Mesenchymal stem cell (in vitro differentiated cells and primary cell): ENCODE results near the gene MEF2B.

Source experiments
- DNase-seq: peaks from one replicate; pipeline ENCODE4 v3.0.0-alpha.2; 2013
- H2AFZ ChIP-seq: one replicate; pipeline ENCODE4 v1.6.1; 2013; ENCODE audit warnings: low read depth, mild to moderate bottlenecking, control low read depth, inconsistent platforms, low read length, moderate library complexity
- H2AK5ac ChIP-seq: 2 replicates; pipeline ENCODE4 v1.6.1; 2013; ENCODE audit warnings: low read length, moderate library complexity, mild to moderate bottlenecking, inconsistent platforms; ENCODE audit not compliant: severe bottlenecking
- H2BK120ac ChIP-seq: one replicate; pipeline ENCODE4 v1.6.1; 2013; ENCODE audit warnings: low read depth, mild to moderate bottlenecking, inconsistent platforms, low read length, moderate library complexity
- H2BK12ac ChIP-seq, 2 experiments: one replicate each; pipeline ENCODE4 v1.6.1; 2013; ENCODE audit warnings: inconsistent platforms in 2 of 2, low read length in 2 of 2, mild to moderate bottlenecking in 2 of 2, moderate library complexity in 2 of 2, control low read depth in 1 of 2
- H2BK15ac ChIP-seq: one replicate; pipeline ENCODE4 v1.6.1; 2013; ENCODE audit warnings: mild to moderate bottlenecking, low read depth, inconsistent platforms; ENCODE audit not compliant: poor library complexity, severe bottlenecking
- H2BK5ac ChIP-seq: 2 replicates; pipeline ENCODE4 v1.6.1; 2013; ENCODE audit warnings: low read depth, mild to moderate bottlenecking, low read length, control low read depth, inconsistent platforms; ENCODE audit not compliant: poor library complexity, severe bottlenecking
- H3K14ac ChIP-seq, 2 experiments: one replicate each; pipeline ENCODE4 v1.6.1; 2013; ENCODE audit warnings: inconsistent platforms in 2 of 2, low read length in 2 of 2, control low read depth in 1 of 2, mild to moderate bottlenecking in 1 of 2, moderate library complexity in 1 of 2
- H3K18ac ChIP-seq, 2 experiments: one replicate each; pipeline ENCODE4 v1.6.1; 2013; ENCODE audit warnings: inconsistent platforms in 2 of 2, low read length in 2 of 2, control low read depth in 1 of 2, low read depth in 1 of 2, mild to moderate bottlenecking in 1 of 2
- H3K23ac ChIP-seq, 2 experiments: one replicate each; pipeline ENCODE4 v1.6.1; 2013; ENCODE audit warnings: inconsistent platforms in 2 of 2, low read length in 2 of 2, mild to moderate bottlenecking in 2 of 2, moderate library complexity in 2 of 2, control low read depth in 1 of 2
- H3K27ac ChIP-seq: 2 replicates; pipeline ENCODE4 v1.5.1; 2013; ENCODE audit warnings: mild to moderate bottlenecking, moderate library complexity, low read length, control low read depth, inconsistent platforms; ENCODE audit not compliant: poor library complexity, severe bottlenecking
- H3K27me3 ChIP-seq, 2 experiments: 2 replicates each; pipeline versions ENCODE4 v1.6.1 to v1.7.0; 2013; ENCODE audit warnings: low read length in 2 of 2, mild to moderate bottlenecking in 2 of 2, moderate library complexity in 2 of 2, control low read depth in 1 of 2, inconsistent platforms in 1 of 2; ENCODE audit not compliant: control insufficient read depth in 1 of 2, insufficient read depth in 1 of 2
- H3K36me3 ChIP-seq, 2 experiments: 2 replicates each; pipeline versions ENCODE4 v1.6.1 to v1.7.0; 2013; ENCODE audit warnings: low read length in 2 of 2, control low read depth in 1 of 2, inconsistent platforms in 1 of 2, low read depth in 1 of 2, mild to moderate bottlenecking in 1 of 2; ENCODE audit not compliant: insufficient read depth in 2 of 2, control insufficient read depth in 1 of 2
- H3K4ac ChIP-seq, 2 experiments: one replicate each; pipeline ENCODE4 v1.6.1; 2013; ENCODE audit warnings: inconsistent platforms in 2 of 2, low read length in 2 of 2, mild to moderate bottlenecking in 2 of 2, moderate library complexity in 2 of 2, control low read depth in 1 of 2, low read depth in 1 of 2
- H3K4me1 ChIP-seq: 2 replicates; pipeline ENCODE4 v1.6.1; 2013; ENCODE audit warnings: low read depth, low read length, control low read depth; ENCODE audit not compliant: control insufficient read depth, insufficient read depth
- H3K4me2 ChIP-seq: 2 replicates; pipeline ENCODE4 v1.6.1; 2013; ENCODE audit warnings: low read length, mild to moderate bottlenecking, inconsistent platforms; ENCODE audit not compliant: poor library complexity, severe bottlenecking
- H3K4me3 ChIP-seq, 2 experiments: 2 replicates each; pipeline versions ENCODE4 v1.5.1 to v1.7.0; 2013; ENCODE audit warnings: low read length in 2 of 2, mild to moderate bottlenecking in 2 of 2, control low read depth in 1 of 2, low read depth in 1 of 2; ENCODE audit not compliant: insufficient read depth in 1 of 2
- H3K79me1 ChIP-seq: replicated peaks from 2 replicates; pipeline ENCODE4 v1.6.1; 2013; ENCODE audit warnings: mild to moderate bottlenecking, control low read depth, low read length, inconsistent platforms; ENCODE audit not compliant: poor library complexity, severe bottlenecking
- H3K9ac ChIP-seq: 2 replicates; pipeline ENCODE4 v1.7.0; 2013; ENCODE audit warnings: mild to moderate bottlenecking, low read length, moderate library complexity
- H3K9me3 ChIP-seq: 2 replicates; pipeline ENCODE4 v1.7.0; 2013; ENCODE audit warnings: mild to moderate bottlenecking, low read length; ENCODE audit not compliant: control insufficient read depth
- H4K8ac ChIP-seq: one replicate; pipeline ENCODE4 v1.6.1; 2013; ENCODE audit warnings: inconsistent platforms, mild to moderate bottlenecking, low read length, moderate library complexity
- H4K91ac ChIP-seq: one replicate; pipeline ENCODE4 v1.6.1; 2013; ENCODE audit warnings: mild to moderate bottlenecking, low read length, inconsistent platforms
- WGBS: methylation state at CpG from one replicate; pipeline ENCODE4 v1.1.7; 2013; ENCODE audit warnings: mixed read lengths; 5-methylcytosine and 5-hydroxymethylcytosine counted together

The MEF2B gene

DNA sequence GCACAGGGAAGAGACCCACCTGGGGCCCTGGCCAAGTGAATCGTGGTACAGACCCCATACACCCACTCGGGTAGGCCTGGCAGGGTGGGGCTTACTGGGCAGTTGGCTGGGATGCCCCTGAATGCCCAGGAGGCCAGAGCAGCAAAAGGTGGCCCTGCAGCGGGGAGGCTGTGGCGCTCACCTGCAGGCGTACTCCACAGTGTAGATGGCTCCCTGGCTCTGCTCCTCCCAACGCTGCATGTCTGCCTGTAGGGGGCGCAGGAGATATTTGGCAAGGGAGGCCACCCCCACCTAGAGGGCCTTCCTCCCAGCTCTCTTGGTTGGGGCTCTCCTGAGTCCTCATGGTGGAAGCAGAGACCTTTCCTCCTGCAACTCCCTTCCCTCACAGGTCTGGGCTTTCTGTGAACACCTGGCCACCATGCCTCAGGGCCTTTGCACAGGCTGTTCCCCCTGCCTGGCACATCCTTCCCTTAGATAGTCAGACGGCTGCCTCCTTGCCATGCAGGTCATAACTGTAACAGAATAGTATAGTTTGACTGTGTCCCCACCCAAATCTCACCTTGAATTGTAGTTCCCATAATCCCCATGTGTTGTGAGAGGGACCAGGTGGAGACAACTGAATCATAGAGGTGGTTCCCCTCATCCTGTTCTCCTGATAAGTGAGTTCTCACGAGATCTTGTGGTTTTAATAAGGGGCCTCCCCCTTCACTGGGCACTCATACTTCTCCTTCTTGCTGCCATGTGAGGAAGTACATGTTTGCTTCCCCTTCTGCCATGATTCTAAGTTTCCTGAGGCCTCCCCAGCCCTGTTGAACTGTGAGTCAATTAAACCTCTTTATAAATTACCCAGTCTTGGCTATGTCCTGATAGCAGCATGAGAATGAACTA lies 16.0 kb upstream of the MEF2B start:
- Histone ChIP-seq H3K18ac (no peak overlapping the region), H3K27me3 (no peaks in the 10 kb centered on the region), H3K4me1 (peaks cover 11% of the 10 kb centered on the region), H2BK12ac (no peak overlapping the region), H4K91ac (no peak overlapping the region), H2AK5ac (no peak overlapping the region), H3K36me3 (peaks cover 37 to 43% of the 10 kb centered on the region in 2 experiments), H3K23ac (no peak overlapping the region), H3K14ac (no peak overlapping the region), H3K27ac (no peak overlapping the region), H2AFZ (no peak overlapping the region), H2BK120ac (no peak overlapping the region), H3K4ac (peak overlapping the region in 1 of 2 experiments; percentile 13), H2BK5ac (no peak overlapping the region), H4K8ac (no peak overlapping the region), H3K9me3 (no peaks in the 10 kb centered on the region), H3K79me1 (peaks cover 43% of the 10 kb centered on the region), H3K4me2 (no peak overlapping the region), H3K9ac (no peak overlapping the region), H2BK15ac (no peak overlapping the region), H3K4me3 (no peak overlapping the region)
- peak; percentile 54 for DNase-seq
- 64% methylated on average over 9 of the region's 9 CpGs for WGBS

DNA sequence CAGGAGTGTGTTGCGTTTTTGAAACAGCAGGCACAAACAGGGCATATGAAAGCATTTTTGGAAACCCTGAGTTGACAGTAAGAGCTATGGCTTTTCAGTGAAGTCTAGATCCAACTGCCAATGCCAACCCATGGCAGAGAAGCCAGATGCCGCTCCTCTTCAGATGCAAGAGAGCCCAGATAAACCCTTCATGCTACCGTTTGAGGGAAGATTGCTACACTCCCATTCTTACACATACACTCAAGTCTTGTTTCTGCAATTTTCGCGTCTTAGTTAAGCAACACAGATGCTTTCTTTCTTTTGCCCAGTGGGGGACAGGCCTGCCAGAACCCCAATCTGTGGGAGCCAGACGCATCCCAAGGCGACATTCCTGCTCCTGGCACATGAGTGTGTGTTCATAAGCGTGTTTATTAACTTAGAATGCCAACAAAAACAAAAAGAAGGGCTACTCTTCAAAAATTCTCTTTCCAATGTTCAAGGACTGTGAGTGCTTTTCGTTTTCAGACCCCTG lies 11.5 kb upstream of the MEF2B start:
- H3K27me3 ChIP-seq = no peaks in the 10 kb centered on the region
- no peak overlapping the region for H3K4me2 ChIP-seq
- peaks cover 6% of the 10 kb centered on the region for H3K9me3 ChIP-seq
- H2BK120ac ChIP-seq = no peak overlapping the region
- H2AFZ ChIP-seq = no peak overlapping the region
- no peak for DNase-seq
- peaks cover 19% of the 10 kb centered on the region for H3K79me1 ChIP-seq
- no peak overlapping the region for H3K27ac ChIP-seq
- no peak overlapping the region for H3K4me3 ChIP-seq
- no peak overlapping the region for H4K91ac ChIP-seq
- H2BK15ac ChIP-seq = no peak overlapping the region
- H3K18ac ChIP-seq = no peak overlapping the region
- H3K23ac ChIP-seq = no peak overlapping the region
- no peak overlapping the region for H4K8ac ChIP-seq
- no peak overlapping the region for H3K9ac ChIP-seq
- H3K36me3 ChIP-seq = peaks cover 60 to 65% of the 10 kb centered on the region in 2 experiments
- whole genome bisulfite sequencing = 96% methylated on average over 9 of the region's 9 CpGs
- H2BK5ac ChIP-seq = no peak overlapping the region
- H2AK5ac ChIP-seq = no peak overlapping the region
- no peaks in the 10 kb centered on the region for H3K4me1 ChIP-seq
- no peak overlapping the region for H2BK12ac ChIP-seq
- no peak overlapping the region for H3K14ac ChIP-seq
- H3K4ac ChIP-seq = no peak overlapping the region

DNA sequence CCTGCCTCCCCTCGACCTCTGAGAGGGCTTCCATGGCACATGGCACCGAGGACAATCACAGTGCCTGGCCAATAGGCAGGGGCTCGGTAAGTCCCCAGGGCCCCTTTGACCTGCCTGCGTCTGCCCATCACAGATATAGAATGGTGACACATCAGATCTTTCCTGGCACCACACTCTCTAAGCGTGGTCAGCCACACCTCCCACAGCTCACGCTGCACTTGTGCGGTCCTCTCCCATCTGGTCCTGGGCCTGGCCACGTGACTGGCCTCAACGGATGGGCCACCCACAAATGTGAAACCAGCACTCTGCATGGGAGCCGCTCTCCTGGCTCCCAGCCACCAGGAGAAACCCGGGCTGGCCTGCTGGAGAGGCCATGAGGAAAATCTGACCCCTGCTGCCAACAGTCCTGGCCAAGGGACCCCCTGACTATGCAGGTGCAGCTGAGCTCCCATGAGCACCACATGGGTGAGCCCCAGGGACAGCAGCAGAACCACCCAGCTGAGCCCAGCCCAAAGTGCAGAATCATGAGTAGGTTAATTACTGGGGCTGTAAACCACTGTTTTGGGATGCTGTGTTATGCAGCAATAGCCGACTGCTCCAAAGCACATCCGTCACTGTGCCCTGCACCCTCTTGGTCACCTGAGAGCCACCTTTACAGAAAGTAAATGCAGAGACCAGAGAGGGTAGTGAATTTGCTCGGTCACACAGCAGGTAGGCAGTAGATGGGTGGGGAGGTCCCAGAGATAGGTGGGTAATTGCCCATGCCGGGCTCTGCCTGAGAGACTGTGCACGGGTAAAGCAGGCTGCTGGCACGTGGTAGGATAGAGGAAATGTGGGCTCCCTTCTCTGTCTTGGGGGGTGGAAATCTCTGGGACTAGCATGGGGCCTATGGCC lies 9.7 kb upstream of the MEF2B start:
- no peak for DNase-seq

GRCh38 chr19:19176950-19177349 lies 6.9 kb upstream of the MEF2B start:
- no peak for DNase-seq
- H4K8ac ChIP-seq = no peak overlapping the region
- H2AFZ ChIP-seq = no peak overlapping the region
- H3K27me3 ChIP-seq = no peaks in the 10 kb centered on the region
- H3K23ac ChIP-seq = no peak overlapping the region
- whole genome bisulfite sequencing = 86% methylated on average over 8 of the region's 8 CpGs
- peaks cover 6% of the 10 kb centered on the region for H3K9me3 ChIP-seq
- H3K9ac ChIP-seq = no peak overlapping the region
- no peaks in the 10 kb centered on the region for H3K79me1 ChIP-seq
- no peak overlapping the region for H3K4ac ChIP-seq
- H3K27ac ChIP-seq = no peak overlapping the region
- no peak overlapping the region for H2AK5ac ChIP-seq
- peaks cover 36 to 47% of the 10 kb centered on the region in 2 experiments for H3K36me3 ChIP-seq
- no peak overlapping the region for H2BK15ac ChIP-seq
- no peak overlapping the region for H2BK120ac ChIP-seq
- H4K91ac ChIP-seq = no peak overlapping the region
- no peak overlapping the region for H3K4me3 ChIP-seq
- H3K18ac ChIP-seq = no peak overlapping the region
- H2BK5ac ChIP-seq = no peak overlapping the region
- H3K4me2 ChIP-seq = no peak overlapping the region
- H3K4me1 ChIP-seq = peaks cover 5% of the 10 kb centered on the region
- no peak overlapping the region for H2BK12ac ChIP-seq
- no peak overlapping the region for H3K14ac ChIP-seq

More for the DNA sequence above, 9.7 kb upstream of the MEF2B start:
- H3K14ac ChIP-seq = no peak overlapping the region
- H3K4ac ChIP-seq = no peak overlapping the region
- WGBS = 93% methylated on average over 17 of the region's 17 CpGs
- no peak overlapping the region for H2BK12ac ChIP-seq
- no peak overlapping the region for H3K4me2 ChIP-seq
- no peak overlapping the region for H2BK120ac ChIP-seq
- H3K79me1 ChIP-seq = peaks cover 7% of the 10 kb centered on the region
- no peak overlapping the region for H3K23ac ChIP-seq
- H3K27ac ChIP-seq = no peak overlapping the region
- no peak overlapping the region for H3K4me3 ChIP-seq
- no peak overlapping the region for H2AK5ac ChIP-seq
- peaks cover 46 to 56% of the 10 kb centered on the region in 2 experiments for H3K36me3 ChIP-seq
- peak overlapping the region; percentile 24 for H4K8ac ChIP-seq
- H3K4me1 ChIP-seq = no peaks in the 10 kb centered on the region
- no peak overlapping the region for H3K18ac ChIP-seq
- no peak overlapping the region for H2AFZ ChIP-seq
- no peaks in the 10 kb centered on the region for H3K27me3 ChIP-seq
- H2BK15ac ChIP-seq = no peak overlapping the region
- H3K9me3 ChIP-seq = peaks cover 6% of the 10 kb centered on the region
- H4K91ac ChIP-seq = no peak overlapping the region
- no peak overlapping the region for H2BK5ac ChIP-seq
- no peak overlapping the region for H3K9ac ChIP-seq
